ENCODE data around the gene KPNA3.

Gene KPNA3

DNA sequence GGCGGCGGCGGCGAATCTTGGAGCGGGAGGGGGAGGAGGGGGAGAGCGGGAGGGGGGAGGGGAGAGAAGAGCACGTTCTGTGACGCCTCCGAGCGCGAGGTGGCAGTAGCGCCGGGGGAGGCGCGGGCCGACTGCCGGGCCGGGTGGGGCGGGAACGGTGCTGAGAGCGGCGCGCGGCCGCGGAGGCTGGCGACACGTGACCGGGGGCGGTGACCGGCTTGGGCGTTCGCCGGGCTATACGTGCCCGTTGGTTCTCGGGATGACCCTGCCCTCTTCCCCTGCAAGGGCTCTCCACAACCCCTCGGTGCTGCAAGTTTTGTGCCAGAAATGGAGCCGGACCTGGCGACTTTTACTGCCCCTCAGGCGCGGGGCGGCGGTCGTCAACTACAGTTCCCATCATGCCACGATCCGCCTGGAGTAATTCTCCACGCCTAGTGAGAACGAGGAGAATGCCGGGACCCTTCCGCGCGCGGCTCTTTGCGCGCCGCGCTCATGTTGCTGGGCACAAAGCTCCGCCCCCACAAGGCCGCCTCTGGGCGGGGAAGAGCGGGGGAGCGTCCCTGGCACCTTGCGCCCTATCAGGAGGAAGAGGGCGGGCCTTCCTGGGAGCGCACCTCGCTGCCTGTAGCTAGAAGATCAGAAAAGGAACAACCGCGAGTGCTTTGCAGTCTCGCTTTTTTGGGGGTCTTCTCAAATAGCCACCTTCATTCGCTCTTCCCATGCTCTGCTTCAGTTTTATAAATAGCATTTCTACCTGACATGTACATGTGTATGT lies at the start of gene KPNA3:
TSS of gene KPNA3 (minus strand) at position 133 of the 775 bp plus-strand sequence. CDS start 176 bp downstream, outside the sequence.
- H4K20me1 ChIP-seq (ENCODE audit: control insufficient read depth, insufficient read depth, low read depth, low read length), result peaks cover 15% of the 10 kb centered on the region
- no peaks in the 10 kb centered on the region for H3K9me3 ChIP-seq (ENCODE audit: control insufficient read depth, insufficient read depth, low read length)
- H3F3A ChIP-seq (ENCODE audit: control insufficient read depth, insufficient read depth), result 0 out of 2 replicates have a peak, but pooled peaks cover 3% of the 10 kb centered on the region
- peak within 1 kb of the TSS; percentile 100 for H3K4me3 ChIP-seq (ENCODE audit: low read length)
- H3K4me2 ChIP-seq (ENCODE audit: low read length), result peak within 1 kb of the TSS; percentile 99
- TF ChIP-seq EZH2phosphoT487 (IDR thresholded peaks at IDR 0.05; ENCODE audit: borderline replicate concordance, low read length), result no peak
- TF ChIP-seq CTCF (IDR thresholded peaks at IDR 0.05; ENCODE audit: low read depth, low read length, poor library complexity, severe bottlenecking), result peak; percentile 21
- H3K79me2 ChIP-seq (ENCODE audit: control insufficient read depth, low read length), result peaks cover 46% of the 10 kb centered on the region
- H3K27me3 ChIP-seq (ENCODE audit: control insufficient read depth, low read length), result no peaks in the 10 kb centered on the region; the same call in 1 of the 2 replicates
- H3K4me1 ChIP-seq (ENCODE audit: control insufficient read depth, low read length), result peaks cover 32% of the 10 kb centered on the region
- H3K27ac ChIP-seq (ENCODE audit: low read depth, low read length), result peak within 1 kb of the TSS; percentile 83
- H3K9me2 ChIP-seq (replicated peaks; ENCODE audit: control insufficient read depth, low read length), result no peaks in the 10 kb centered on the region
- peaks cover 32% of the 10 kb centered on the region for H3K36me3 ChIP-seq (ENCODE audit: control insufficient read depth, low read length)

- H3K4me1 ChIP-seq (ENCODE audit: control insufficient read depth, low read length), result no peaks in the 10 kb centered on the region
- H3K27me3 ChIP-seq (ENCODE audit: control insufficient read depth, low read length), result no peaks in the 10 kb centered on the region
- no peaks in the 10 kb centered on the region for H3K9me3 ChIP-seq (ENCODE audit: control insufficient read depth, insufficient read depth, low read length)
- no peak overlapping the region for H3K27ac ChIP-seq (ENCODE audit: low read depth, low read length)
- H3K36me3 ChIP-seq (ENCODE audit: control insufficient read depth, low read length), result no peaks in the 10 kb centered on the region
- H3F3A ChIP-seq (ENCODE audit: control insufficient read depth, insufficient read depth), result no peaks in the 10 kb centered on the region
- H3K4me3 ChIP-seq (ENCODE audit: low read length), result no peak overlapping the region
- no peaks in the 10 kb centered on the region for H3K9me2 ChIP-seq (replicated peaks; ENCODE audit: control insufficient read depth, low read length)
- H3K79me2 ChIP-seq (ENCODE audit: control insufficient read depth, low read length), result no peaks in the 10 kb centered on the region
- H4K20me1 ChIP-seq (ENCODE audit: control insufficient read depth, insufficient read depth, low read depth, low read length), result no peaks in the 10 kb centered on the region
- TF ChIP-seq EZH2phosphoT487 (IDR thresholded peaks at IDR 0.05; ENCODE audit: borderline replicate concordance, low read length) (no peak), CTCF (IDR thresholded peaks at IDR 0.05; ENCODE audit: low read depth, low read length, poor library complexity, severe bottlenecking) (no peak)
- no peak overlapping the region for H3K4me2 ChIP-seq (ENCODE audit: low read length)
Measured at GRCh38 chr13:49841964-49842363, 49.5 kb upstream of the KPNA3 start.

GRCh38 chr13:49840675-49841074 lies 48.2 kb upstream of the KPNA3 start:
- Histone ChIP-seq H3K9me3 (ENCODE audit: control insufficient read depth, insufficient read depth, low read length) (no peaks in the 10 kb centered on the region), H3K36me3 (ENCODE audit: control insufficient read depth, low read length) (no peaks in the 10 kb centered on the region), H3K79me2 (ENCODE audit: control insufficient read depth, low read length) (no peaks in the 10 kb centered on the region), H3F3A (ENCODE audit: control insufficient read depth, insufficient read depth) (no peaks in the 10 kb centered on the region), H3K27ac (ENCODE audit: low read depth, low read length) (no peak overlapping the region), H3K4me3 (ENCODE audit: low read length) (no peak overlapping the region), H3K4me1 (ENCODE audit: control insufficient read depth, low read length) (no peaks in the 10 kb centered on the region), H4K20me1 (ENCODE audit: control insufficient read depth, insufficient read depth, low read depth, low read length) (no peaks in the 10 kb centered on the region), H3K4me2 (ENCODE audit: low read length) (no peak overlapping the region), H3K9me2 (replicated peaks; ENCODE audit: control insufficient read depth, low read length) (no peaks in the 10 kb centered on the region), H3K27me3 (ENCODE audit: control insufficient read depth, low read length) (no peaks in the 10 kb centered on the region)
- TF ChIP-seq EZH2phosphoT487 (IDR thresholded peaks at IDR 0.05; ENCODE audit: borderline replicate concordance, low read length) (no peak), CTCF (IDR thresholded peaks at IDR 0.05; ENCODE audit: low read depth, low read length, poor library complexity, severe bottlenecking) (no peak)
